Hepatocyte (in vitro differentiated cells): ENCODE results near the gene GMPR.

ENCODE experiments used
- CTCF ChIP-seq: fragments of 200-600 bp; sonication (generic); IDR thresholded peaks from 2 replicates; pipeline ENCODE4 v1.5.1; 2016; ENCODE audit warnings: antibody characterized with exemption, mild to moderate bottlenecking; ENCODE audit not compliant: poor library complexity
- EZH2 ChIP-seq: fragments of 200-600 bp; sonication (generic); IDR thresholded peaks from 2 replicates; pipeline ENCODE4 v1.6.1; 2016; ENCODE audit warnings: antibody characterized with exemption, mild to moderate bottlenecking, borderline replicate concordance
- EZH2phosphoT487 ChIP-seq: fragments of 200-600 bp; sonication (generic); IDR thresholded peaks from one replicate; pipeline ENCODE4 v1.6.1; 2018; ENCODE audit warnings: antibody characterized with exemption, mild to moderate bottlenecking, low read depth, moderate library complexity; ENCODE audit not compliant: unreplicated experiment, severe bottlenecking

- no peak for TF ChIP-seq CTCF
- TF ChIP-seq EZH2: no peak
- no peak for TF ChIP-seq EZH2phosphoT487
Measured at GRCh38 chr6:16258709-16259075, 20.3 kb downstream of the GMPR start.
